ENCODE results near the gene RALGAPA1. TPM values are rescaled to one million over a fixed set of nuclear protein-coding genes. Genes with fewer than 3 reads are reported as not detected.

The RALGAPA1 gene
- total RNA-seq, 2 donors from 2014 or later, result 38.9 to 60.2 TPM

- no peaks in the 10 kb centered on the region for H3K36me3 Mint-ChIP-seq
- H3K27me3 Mint-ChIP-seq, result no peaks in the 10 kb centered on the region
- H3K4me1 Mint-ChIP-seq (ENCODE audit: low read depth in 2 of 2), result no peaks in the 10 kb centered on the region
- H3K9me3 Mint-ChIP-seq, result no peaks in the 10 kb centered on the region
- no peak overlapping the region for H3K27ac Mint-ChIP-seq
- H3K4me3 Mint-ChIP-seq, result no peak overlapping the region
- ATAC-seq (no peak), DNase-seq (ENCODE audit: low spot score) (no peak)
Measured at GRCh38 chr14:35576260-35576659, 232.8 kb downstream of the RALGAPA1 start.

- Mint-ChIP-seq H3K9me3 (no peaks in the 10 kb centered on the region), H3K36me3 (no peaks in the 10 kb centered on the region), H3K4me3 (no peak overlapping the region), H3K4me1 (ENCODE audit: low read depth in 2 of 2) (no peaks in the 10 kb centered on the region), H3K27me3 (no peaks in the 10 kb centered on the region), H3K27ac (no peak overlapping the region)
- no peak for ATAC-seq
- DNase-seq (ENCODE audit: low spot score), result no peak
Measured at GRCh38 chr14:35573911-35574310, 235.2 kb downstream of the RALGAPA1 start.

- no peak overlapping the region for H3K27ac Mint-ChIP-seq
- no peak for DNase-seq (ENCODE audit: low spot score)
- no peaks in the 10 kb centered on the region for H3K4me1 Mint-ChIP-seq (ENCODE audit: low read depth in 2 of 2)
- no peak overlapping the region for H3K4me3 Mint-ChIP-seq
- no peaks in the 10 kb centered on the region for H3K36me3 Mint-ChIP-seq
- no peaks in the 10 kb centered on the region for H3K9me3 Mint-ChIP-seq
- H3K27me3 Mint-ChIP-seq, result no peaks in the 10 kb centered on the region
- ATAC-seq, result no peak
Measured at GRCh38 chr14:35571598-35571997, 237.5 kb downstream of the RALGAPA1 start.

- ATAC-seq, result no peak
Measured at GRCh38 chr14:35565871-35566464, 243.1 kb downstream of the RALGAPA1 start.

GRCh38 chr14:35558680-35559079, 250.4 kb downstream of the RALGAPA1 start:
- no peak overlapping the region for H3K27ac Mint-ChIP-seq
- H3K36me3 Mint-ChIP-seq, result no peaks in the 10 kb centered on the region
- no peak overlapping the region for H3K4me3 Mint-ChIP-seq
- no peaks in the 10 kb centered on the region for H3K4me1 Mint-ChIP-seq (ENCODE audit: low read depth in 2 of 2)
- no peaks in the 10 kb centered on the region for H3K9me3 Mint-ChIP-seq
- ATAC-seq (no peak), DNase-seq (ENCODE audit: low spot score) (no peak)
- no peaks in the 10 kb centered on the region for H3K27me3 Mint-ChIP-seq

More at GRCh38 chr14:35565871-35566464, 243.1 kb downstream of the RALGAPA1 start:
- Mint-ChIP-seq H3K27me3 (no peaks in the 10 kb centered on the region), H3K27ac (no peak overlapping the region), H3K36me3 (no peaks in the 10 kb centered on the region), H3K9me3 (no peaks in the 10 kb centered on the region), H3K4me1 (ENCODE audit: low read depth in 2 of 2) (no peaks in the 10 kb centered on the region), H3K4me3 (no peak overlapping the region)
- no peak for DNase-seq (ENCODE audit: low spot score)

- Mint-ChIP-seq H3K27me3 (no peaks in the 10 kb centered on the region), H3K36me3 (no peaks in the 10 kb centered on the region), H3K27ac (no peak overlapping the region), H3K9me3 (no peaks in the 10 kb centered on the region), H3K4me3 (no peak overlapping the region), H3K4me1 (ENCODE audit: low read depth in 2 of 2) (no peaks in the 10 kb centered on the region)
- ATAC-seq (no peak), DNase-seq (ENCODE audit: low spot score) (no peak)
Measured at GRCh38 chr14:35557221-35557747, 251.8 kb downstream of the RALGAPA1 start.

GRCh38 chr14:35556548-35556947, 252.5 kb downstream of the RALGAPA1 start:
- H3K9me3 Mint-ChIP-seq, result no peaks in the 10 kb centered on the region
- H3K4me3 Mint-ChIP-seq, result no peak overlapping the region
- no peaks in the 10 kb centered on the region for H3K4me1 Mint-ChIP-seq (ENCODE audit: low read depth in 2 of 2)
- DNase-seq (ENCODE audit: low spot score) (no peak), ATAC-seq (no peak)
- no peak overlapping the region for H3K27ac Mint-ChIP-seq
- no peaks in the 10 kb centered on the region for H3K27me3 Mint-ChIP-seq
- no peaks in the 10 kb centered on the region for H3K36me3 Mint-ChIP-seq

- H3K27ac Mint-ChIP-seq, result no peak overlapping the region
- H3K27me3 Mint-ChIP-seq, result no peaks in the 10 kb centered on the region
- no peak for ATAC-seq
- no peak overlapping the region for H3K4me3 Mint-ChIP-seq
- no peak for DNase-seq (ENCODE audit: low spot score)
- no peaks in the 10 kb centered on the region for H3K36me3 Mint-ChIP-seq
- no peaks in the 10 kb centered on the region for H3K9me3 Mint-ChIP-seq
- H3K4me1 Mint-ChIP-seq (ENCODE audit: low read depth in 2 of 2), result no peaks in the 10 kb centered on the region
Measured at GRCh38 chr14:35553808-35554207, 255.3 kb downstream of the RALGAPA1 start.

- Mint-ChIP-seq H3K27me3 (no peaks in the 10 kb centered on the region), H3K4me1 (ENCODE audit: low read depth in 2 of 2) (no peaks in the 10 kb centered on the region), H3K9me3 (no peaks in the 10 kb centered on the region), H3K36me3 (peaks cover 4% of the 10 kb centered on the region), H3K27ac (no peak overlapping the region), H3K4me3 (no peak overlapping the region)
- ATAC-seq (no peak), DNase-seq (ENCODE audit: low spot score) (no peak)
Measured at GRCh38 chr14:35551081-35551480, 258.0 kb downstream of the RALGAPA1 start.

- H3K4me3 Mint-ChIP-seq, result no peak overlapping the region
- no peaks in the 10 kb centered on the region for H3K27me3 Mint-ChIP-seq
Measured at GRCh38 chr14:35549551-35549950, 259.5 kb downstream of the RALGAPA1 start.

GRCh38 chr14:35543006-35543405, 266.1 kb downstream of the RALGAPA1 start:
- ATAC-seq (no peak), DNase-seq (ENCODE audit: low spot score) (no peak)
- H3K27me3 Mint-ChIP-seq, result no peaks in the 10 kb centered on the region
- H3K36me3 Mint-ChIP-seq, result no peaks in the 10 kb centered on the region
- no peaks in the 10 kb centered on the region for H3K4me1 Mint-ChIP-seq (ENCODE audit: low read depth in 2 of 2)
- H3K4me3 Mint-ChIP-seq, result no peak overlapping the region
- H3K9me3 Mint-ChIP-seq, result no peaks in the 10 kb centered on the region
- no peak overlapping the region for H3K27ac Mint-ChIP-seq

More at GRCh38 chr14:35549551-35549950, 259.5 kb downstream of the RALGAPA1 start:
- Mint-ChIP-seq H3K4me1 (ENCODE audit: low read depth in 2 of 2) (no peaks in the 10 kb centered on the region), H3K36me3 (peaks cover 4% of the 10 kb centered on the region), H3K27ac (no peak overlapping the region), H3K9me3 (no peaks in the 10 kb centered on the region)
- ATAC-seq (no peak), DNase-seq (ENCODE audit: low spot score) (no peak)

- ATAC-seq (no peak), DNase-seq (ENCODE audit: low spot score) (no peak)
- Mint-ChIP-seq H3K9me3 (no peaks in the 10 kb centered on the region), H3K27me3 (peaks cover 6 to 9% of the 10 kb centered on the region in 2 donors), H3K36me3 (no peaks in the 10 kb centered on the region), H3K4me1 (ENCODE audit: low read depth in 2 of 2) (peaks cover 0 to 3% of the 10 kb centered on the region in 2 donors), H3K4me3 (no peak overlapping the region), H3K27ac (no peak overlapping the region)
Measured at GRCh38 chr14:35539969-35540368, 269.1 kb downstream of the RALGAPA1 start.

- ATAC-seq (no peak), DNase-seq (ENCODE audit: low spot score) (no peak)
- H3K9me3 Mint-ChIP-seq, result no peaks in the 10 kb centered on the region
- H3K4me3 Mint-ChIP-seq, result peak overlapping the region; percentile 72
- no peaks in the 10 kb centered on the region for H3K36me3 Mint-ChIP-seq
- H3K4me1 Mint-ChIP-seq (ENCODE audit: low read depth in 2 of 2), result peaks cover 6 to 10% of the 10 kb centered on the region in 2 donors
- H3K27me3 Mint-ChIP-seq, result peaks cover 18 to 29% of the 10 kb centered on the region in 2 donors
- no peak overlapping the region for H3K27ac Mint-ChIP-seq
Measured at GRCh38 chr14:35535483-35536112, 273.5 kb downstream of the RALGAPA1 start.

GRCh38 chr14:35534873-35535482, 274.1 kb downstream of the RALGAPA1 start:
- no peaks in the 10 kb centered on the region for H3K9me3 Mint-ChIP-seq
- no peak overlapping the region for H3K27ac Mint-ChIP-seq
- peak overlapping the region; percentile 72 for H3K4me3 Mint-ChIP-seq
- H3K4me1 Mint-ChIP-seq (ENCODE audit: low read depth in 2 of 2), result peaks cover 6 to 10% of the 10 kb centered on the region in 2 donors
- ATAC-seq (peak; percentile 80 to 86), DNase-seq (ENCODE audit: low spot score) (peak; percentile 65)
- H3K27me3 Mint-ChIP-seq, result peaks cover 24 to 35% of the 10 kb centered on the region in 2 donors
- no peaks in the 10 kb centered on the region for H3K36me3 Mint-ChIP-seq
